Measurements from ENCODE around the gene OSBPL3.

Gene OSBPL3

DNA sequence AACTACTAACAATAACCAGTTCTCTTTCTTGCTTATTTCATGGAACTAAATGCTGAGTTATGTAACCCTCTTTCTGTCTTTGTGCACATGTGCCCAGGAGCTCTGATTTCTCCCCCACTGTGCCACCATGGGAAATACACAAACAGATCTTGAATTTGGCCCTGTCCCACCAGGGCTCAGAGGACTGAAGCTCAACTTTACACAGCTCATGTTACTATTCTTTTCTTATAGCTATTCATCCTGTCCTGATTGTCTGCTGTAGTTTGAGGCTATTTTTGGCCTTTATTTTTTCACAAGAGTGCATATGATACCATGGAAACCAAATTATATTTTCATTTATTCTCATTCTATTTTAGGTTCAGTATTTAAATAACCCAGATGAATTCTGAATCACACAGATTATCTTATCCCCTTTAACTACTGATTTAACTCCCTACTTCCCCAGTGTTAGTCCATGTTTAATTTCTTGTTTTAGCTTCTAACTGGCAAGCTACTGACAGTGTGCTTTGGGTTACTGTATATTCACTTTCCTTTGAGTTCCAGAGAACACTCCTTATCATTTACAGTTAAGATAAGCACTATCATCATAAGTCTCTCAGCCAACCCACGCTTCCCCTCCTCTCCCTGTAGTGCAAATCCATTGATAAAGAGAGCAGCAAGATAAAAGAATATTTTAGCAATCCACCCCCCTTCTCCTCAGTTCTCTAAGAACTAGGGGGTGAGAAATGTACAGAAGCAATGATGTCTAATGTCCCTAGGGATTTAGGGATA is 150.9 kb downstream of the OSBPL3 start:
- no peak for TF ChIP-seq CTCF (IDR thresholded peaks at IDR 0.05; ENCODE audit: extremely low read depth, missing control alignments)

GRCh38 chr7:24827589-24827988 is 152.4 kb downstream of the OSBPL3 start:
- no peak for TF ChIP-seq CTCF (IDR thresholded peaks at IDR 0.05; ENCODE audit: extremely low read depth, missing control alignments)
- DNase-seq (ENCODE audit: low spot score) = no peak

More for the DNA sequence above, 150.9 kb downstream of the OSBPL3 start:
- no peak for DNase-seq (ENCODE audit: low spot score)

DNA sequence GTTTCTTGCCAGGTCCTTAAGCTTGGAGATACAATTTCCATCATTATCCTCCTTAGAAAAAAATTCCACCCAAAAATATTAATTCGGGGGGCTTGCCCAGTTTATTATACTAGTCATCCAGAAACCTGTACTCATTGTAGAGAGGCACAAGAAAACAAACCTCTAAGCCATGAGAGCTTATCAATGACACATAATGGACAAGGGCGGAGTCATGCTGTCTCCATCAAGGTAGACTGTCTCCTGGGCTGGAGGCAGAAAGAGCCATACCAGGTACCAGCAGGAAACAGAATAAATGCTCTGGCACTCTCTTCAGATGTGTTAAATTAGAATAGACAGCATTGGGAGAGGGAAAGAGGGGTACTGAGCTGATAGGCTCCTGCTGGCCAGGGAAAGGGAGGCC is 153.0 kb downstream of the OSBPL3 start:
- TF ChIP-seq CTCF (IDR thresholded peaks at IDR 0.05; ENCODE audit: extremely low read depth, missing control alignments) = no peak

GRCh38 chr7:24826662-24827020 is 153.3 kb downstream of the OSBPL3 start:
- no peak for DNase-seq (ENCODE audit: low spot score)
- no peak for TF ChIP-seq CTCF (IDR thresholded peaks at IDR 0.05; ENCODE audit: extremely low read depth, missing control alignments)

More for the DNA sequence above, 153.0 kb downstream of the OSBPL3 start:
- no peak for DNase-seq (ENCODE audit: low spot score)

GRCh38 chr7:24825931-24826661 is 153.9 kb downstream of the OSBPL3 start:
- no peak for DNase-seq (ENCODE audit: low spot score)
- TF ChIP-seq CTCF (IDR thresholded peaks at IDR 0.05; ENCODE audit: extremely low read depth, missing control alignments) = no peak

DNA sequence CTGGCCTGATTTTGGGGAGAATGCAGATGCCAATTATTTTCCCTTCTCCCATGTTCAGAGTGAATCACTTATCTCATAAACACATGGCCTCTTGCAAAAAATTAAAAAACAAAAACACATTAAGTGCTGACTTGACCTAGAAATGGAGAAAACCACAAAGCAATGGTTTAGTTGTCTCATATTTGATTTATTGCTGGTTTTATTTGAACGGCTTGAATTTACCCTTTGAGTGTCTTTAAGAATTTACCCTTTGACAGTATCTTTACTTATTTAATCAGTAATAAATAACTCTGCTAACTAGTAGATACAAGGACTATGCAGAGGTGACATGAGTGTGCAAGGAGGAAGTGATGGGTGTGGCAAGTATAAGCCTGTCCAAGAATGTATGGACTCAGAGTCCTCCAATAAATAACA is 154.6 kb downstream of the OSBPL3 start:
- no peak for TF ChIP-seq CTCF (IDR thresholded peaks at IDR 0.05; ENCODE audit: extremely low read depth, missing control alignments)
- no peak for DNase-seq (ENCODE audit: low spot score)

DNA sequence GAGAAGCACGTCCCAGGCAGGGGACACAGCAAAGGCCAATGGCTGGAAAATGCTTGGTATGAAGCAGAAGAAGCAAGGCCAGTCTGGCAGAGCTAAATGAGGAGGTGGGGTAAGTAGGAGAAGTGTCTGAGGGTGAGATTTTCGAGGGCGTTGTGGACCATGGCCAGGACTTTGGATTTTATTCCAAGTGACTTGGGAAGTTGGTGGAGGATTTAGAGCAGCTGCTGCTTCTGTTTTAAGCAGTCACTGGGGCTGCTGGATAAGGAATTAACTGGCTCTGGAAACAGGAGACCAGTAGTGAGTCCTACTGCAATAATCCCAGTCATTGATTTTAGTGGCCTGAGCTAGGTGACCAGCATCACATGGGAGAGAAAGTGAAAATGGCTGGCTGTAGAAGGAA is 155.1 kb downstream of the OSBPL3 start:
- no peak for DNase-seq (ENCODE audit: low spot score)
- TF ChIP-seq CTCF (IDR thresholded peaks at IDR 0.05; ENCODE audit: extremely low read depth, missing control alignments) = no peak
